Measurements from ENCODE around the gene C1QTNF9.
"Not testable (repeated sequence)": the region's sequence is repeated elsewhere in the genome, so short reads cannot be mapped to it uniquely, and the experiment has no call there.

Gene C1QTNF9

DNA sequence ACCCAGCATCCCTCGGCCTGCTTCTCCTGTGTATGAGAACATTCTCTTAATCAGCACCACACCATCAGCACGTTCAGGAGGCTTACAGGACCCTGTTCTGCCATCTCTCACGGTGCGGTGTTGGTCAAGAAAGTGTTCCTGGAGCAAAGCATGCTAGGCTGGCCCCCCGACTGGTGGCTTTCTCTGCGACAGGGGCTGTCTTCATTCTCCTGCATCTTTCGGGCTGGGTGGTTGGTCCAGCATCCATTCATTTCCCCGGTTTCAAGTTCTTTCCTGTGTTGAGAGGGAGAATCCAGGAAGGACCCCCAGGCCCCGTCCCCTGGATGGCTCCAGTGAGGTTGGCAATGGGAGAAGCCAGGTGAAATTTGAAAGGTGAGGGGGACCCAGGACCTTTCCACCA is 55.8 kb downstream of the C1QTNF9 start:
- no peak for FAIRE-seq

GRCh38 chr13:24366315-24366714 is 56.9 kb downstream of the C1QTNF9 start:
- FAIRE-seq, result not testable (repeated sequence)

DNA sequence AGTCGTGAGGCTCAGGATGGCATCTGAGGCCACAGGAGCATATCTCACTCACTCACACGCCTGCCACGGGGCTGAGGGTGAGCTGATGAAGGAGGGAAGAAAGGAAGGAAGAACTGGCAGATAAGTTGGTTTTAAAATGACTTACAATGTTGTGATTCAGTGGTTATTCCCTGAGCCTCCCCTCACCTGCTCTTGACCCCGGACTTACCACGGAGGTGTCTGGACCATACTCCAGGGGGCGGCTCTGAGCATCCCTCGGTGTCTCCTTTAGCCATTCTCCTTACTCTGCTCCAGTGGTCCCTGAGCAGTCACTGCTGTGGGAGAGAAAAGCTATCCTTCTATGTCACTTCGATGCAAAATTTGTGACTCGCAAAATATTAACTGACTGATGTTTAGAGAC is 61.9 kb downstream of the C1QTNF9 start:
- not testable (repeated sequence) for FAIRE-seq

Measured in islet of Langerhans (tissue), 1 donor.